GM18498 (cell line): ENCODE results near the gene SNAPC3.
"Not testable (repeated sequence)": the region's sequence is repeated elsewhere in the genome, so short reads cannot be mapped to it uniquely, and the experiment has no call there.

Source experiments
- ATAC-seq: cut with Tn5 transposase; IDR thresholded peaks from one replicate; pipeline ENCODE4 v1.9.1; 2021; ENCODE audit warnings: mild to moderate bottlenecking, moderate library complexity; ENCODE audit not compliant: unreplicated experiment

SNAPC3 gene

DNA sequence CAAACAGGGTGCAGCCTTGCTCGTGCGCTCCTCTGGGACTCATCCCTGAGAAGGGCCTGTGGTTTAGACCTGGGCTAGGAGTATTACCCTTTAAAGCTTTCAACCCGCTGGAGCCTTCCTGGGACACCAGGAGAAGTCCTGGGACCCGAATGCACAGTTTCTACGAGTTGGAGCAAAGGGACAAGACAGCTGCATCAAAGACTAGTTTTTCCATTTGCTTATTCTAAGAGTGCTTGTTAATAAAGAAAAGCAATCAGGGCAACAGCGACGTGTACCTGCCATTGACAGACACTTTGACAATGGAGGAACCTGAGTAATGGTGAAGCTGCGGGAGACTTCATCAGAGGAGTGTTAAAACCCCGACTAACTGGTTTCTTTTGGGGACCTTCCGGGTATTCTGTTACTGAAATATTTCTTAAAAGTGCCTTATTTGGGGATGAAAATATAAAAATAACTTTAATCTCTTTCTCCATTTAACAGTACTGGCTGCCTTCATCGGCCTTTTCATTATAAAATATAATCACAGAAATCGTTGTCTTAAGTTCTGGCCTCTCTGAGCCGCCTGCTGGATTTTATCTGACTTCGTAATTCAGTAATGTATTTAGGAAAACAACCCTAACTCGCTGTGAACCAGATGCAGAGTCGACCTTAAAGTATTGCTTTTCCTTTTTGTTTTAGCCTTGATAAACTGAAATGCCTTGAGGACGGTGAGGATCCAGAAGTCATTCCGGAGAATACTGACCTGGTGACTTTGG is 732 bp downstream of the SNAPC3 start:
- ATAC-seq = no peak

- peak; percentile 38 for ATAC-seq
Measured at GRCh38 chr9:15426019-15426418, 3.3 kb downstream of the SNAPC3 start.

DNA sequence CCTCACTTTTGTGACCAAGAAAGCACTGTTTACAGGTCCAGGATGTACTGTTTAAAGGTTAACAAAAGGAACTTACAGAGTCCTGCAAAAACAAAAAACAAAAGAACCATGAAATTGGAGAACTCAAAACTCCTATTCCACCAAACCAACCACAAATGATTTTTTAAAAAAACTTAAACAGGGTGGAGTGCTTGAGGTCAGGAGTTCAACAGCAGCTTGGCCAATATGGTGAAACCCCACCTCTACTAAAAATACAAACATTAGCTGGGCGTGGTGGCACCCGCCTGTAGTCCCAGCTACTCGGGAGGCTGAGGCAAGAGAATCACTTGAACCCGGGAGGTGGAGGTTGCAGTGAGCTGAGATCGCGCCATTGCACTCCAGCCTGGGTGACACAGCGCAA is 5.0 kb downstream of the SNAPC3 start:
- not testable (repeated sequence) for ATAC-seq

- no peak for ATAC-seq
Measured at GRCh38 chr9:15430920-15431844, 8.5 kb downstream of the SNAPC3 start.

GRCh38 chr9:15433191-15433590 is 10.5 kb downstream of the SNAPC3 start:
- ATAC-seq = no peak

DNA sequence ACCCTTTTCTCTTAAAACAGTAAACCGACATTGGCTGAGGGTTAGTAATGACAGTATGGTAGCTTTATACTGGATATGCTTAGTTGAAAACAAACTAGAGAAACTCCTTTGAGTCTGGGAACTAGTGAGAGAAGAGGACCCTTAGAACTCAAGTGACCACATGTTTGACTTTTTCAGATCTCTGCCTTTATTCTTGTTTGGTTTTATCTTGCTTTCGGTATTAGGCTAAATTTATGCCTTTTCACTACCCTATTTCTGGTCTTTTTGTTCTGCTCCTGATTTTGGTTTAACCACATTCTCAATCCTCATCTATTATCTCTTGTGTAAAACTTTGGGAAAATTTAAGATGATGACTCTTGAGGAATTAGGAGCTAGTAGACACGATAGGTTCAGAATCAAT is 11.0 kb downstream of the SNAPC3 start:
- ATAC-seq = peak; percentile 78

GRCh38 chr9:15438891-15439290 is 16.2 kb downstream of the SNAPC3 start:
- ATAC-seq = no peak

DNA sequence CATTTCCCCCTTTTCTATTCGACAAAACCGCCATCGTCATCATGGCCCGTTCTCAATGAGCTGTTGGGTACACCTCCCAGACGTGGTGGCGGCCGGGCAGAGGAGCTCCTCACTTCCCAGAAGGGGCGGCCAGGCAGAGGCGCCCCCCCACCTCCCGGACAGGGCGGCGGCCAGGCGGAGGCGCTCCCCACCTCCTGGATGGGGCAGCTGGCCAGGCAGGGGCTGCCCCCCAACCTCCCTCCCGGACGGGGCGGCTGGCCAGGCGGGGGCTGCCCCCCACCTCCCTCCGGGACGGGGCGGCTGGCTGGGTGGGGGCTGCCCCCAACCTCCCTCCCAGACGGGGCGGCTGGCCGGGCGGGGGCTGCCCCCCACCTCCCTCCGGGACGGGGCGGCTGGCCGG is 19.2 kb downstream of the SNAPC3 start:
- not testable (repeated sequence) for ATAC-seq

GRCh38 chr9:15442264-15442663 is 19.6 kb downstream of the SNAPC3 start:
- not testable (repeated sequence) for ATAC-seq

GRCh38 chr9:15444141-15444540 is 21.5 kb downstream of the SNAPC3 start:
- no peak for ATAC-seq

GRCh38 chr9:15453956-15454355 is 31.3 kb downstream of the SNAPC3 start:
- no peak for ATAC-seq

GRCh38 chr9:15461056-15461455 is 38.4 kb downstream of the SNAPC3 start:
- ATAC-seq = no peak

DNA sequence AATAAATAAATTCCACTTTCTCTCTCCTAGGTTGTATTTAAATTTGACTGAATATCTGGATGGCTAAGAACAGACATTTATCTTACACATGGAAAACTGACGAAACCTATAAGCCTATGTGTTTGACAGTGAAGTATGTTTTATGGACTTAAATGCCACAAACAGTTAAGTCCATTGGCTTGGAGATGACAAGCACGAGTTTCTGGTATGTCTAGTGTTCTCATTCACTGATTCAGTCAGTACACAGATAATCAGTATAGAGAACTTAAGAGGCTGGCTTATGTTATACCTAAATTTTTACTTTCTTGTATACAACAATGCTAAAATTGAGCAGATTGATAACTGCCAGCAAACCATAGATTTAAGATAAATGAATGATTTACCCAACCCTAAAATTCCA is 38.9 kb downstream of the SNAPC3 start:
- ATAC-seq = no peak

DNA sequence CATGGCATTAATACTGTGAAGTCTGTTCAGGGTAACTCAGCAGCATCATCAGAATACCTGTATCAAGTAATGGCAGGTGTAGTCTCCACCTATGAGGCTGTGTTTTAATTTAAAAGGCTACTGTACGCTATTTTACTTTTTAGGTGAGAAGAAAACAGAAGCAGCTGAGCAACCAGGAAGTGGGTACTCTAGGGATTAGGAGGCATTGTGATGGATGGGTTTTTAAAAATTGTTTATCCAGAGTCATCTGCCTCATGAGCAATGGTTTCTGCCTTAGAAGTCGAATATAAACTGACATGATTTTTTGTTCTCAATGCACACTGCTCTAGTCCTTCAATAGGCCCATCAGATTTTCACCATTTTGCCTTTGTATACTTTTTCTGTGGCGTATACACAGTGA is 45.5 kb downstream of the SNAPC3 start:
- no peak for ATAC-seq

DNA sequence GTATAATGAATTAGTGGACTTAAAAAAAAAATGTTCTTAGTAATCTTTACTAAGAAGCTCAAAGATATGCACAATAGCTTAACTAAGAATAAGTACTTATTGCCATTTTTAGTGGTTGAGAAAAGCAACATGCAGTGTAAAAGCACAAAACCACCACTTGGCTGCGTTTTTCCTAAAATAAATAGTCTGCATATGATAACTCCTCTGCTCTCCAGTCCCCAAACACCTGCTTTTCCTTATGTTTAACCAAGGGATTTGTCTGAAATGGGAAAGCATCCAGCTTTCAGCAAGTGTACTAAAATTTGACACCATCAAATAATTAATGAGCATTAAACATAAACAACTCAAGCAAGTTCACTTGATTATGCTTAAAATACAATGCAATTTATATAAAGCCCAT is 46.7 kb downstream of the SNAPC3 start:
- ATAC-seq = no peak

DNA sequence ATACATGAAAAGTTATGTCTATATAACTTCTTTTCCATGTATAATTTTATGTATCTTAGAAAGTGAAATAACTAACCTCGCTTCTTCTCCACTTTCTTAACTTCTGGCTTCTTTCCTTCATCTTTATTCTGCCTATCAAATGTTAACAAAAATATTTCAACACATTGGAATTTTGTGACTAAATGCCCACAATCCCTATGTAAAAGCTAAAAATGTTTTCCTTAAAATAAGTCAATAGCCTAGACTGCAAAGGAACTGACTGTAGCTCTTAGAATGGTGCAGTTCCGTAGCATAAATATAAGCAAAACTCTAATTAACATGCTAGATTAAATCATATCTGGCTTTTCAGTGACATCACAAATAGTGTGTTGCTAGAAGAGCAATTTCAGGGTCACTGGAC is 47.2 kb downstream of the SNAPC3 start:
- no peak for ATAC-seq

DNA sequence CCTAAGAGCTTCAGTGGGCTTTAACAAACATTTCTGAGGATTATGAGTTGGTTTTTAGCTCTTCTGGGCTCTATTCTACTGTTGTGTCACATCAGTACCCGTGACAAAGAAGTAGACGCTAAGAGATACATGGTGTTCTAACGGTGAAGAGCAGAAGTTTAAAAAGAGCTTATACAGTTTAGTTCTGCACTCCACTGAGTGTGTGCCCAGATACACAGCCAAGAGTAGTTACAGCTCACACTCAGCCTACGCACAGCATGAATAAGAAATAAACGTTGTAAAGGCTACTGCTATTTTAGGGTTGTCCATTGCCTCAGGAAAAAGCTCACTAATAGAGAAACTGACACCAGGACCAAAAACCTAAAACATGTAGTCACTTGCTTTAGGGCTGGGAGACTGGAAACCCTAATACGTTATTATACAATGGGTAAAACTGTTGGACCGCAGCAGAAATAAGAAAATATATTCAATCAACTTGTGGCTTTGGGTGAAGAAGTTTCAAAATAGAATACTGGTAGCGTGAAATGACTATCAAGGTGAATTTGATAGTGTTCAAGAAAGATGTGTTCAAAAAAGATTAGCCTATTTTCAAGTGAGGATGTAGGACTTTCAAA is 53.4 kb downstream of the SNAPC3 start:
- no peak for ATAC-seq

- no peak for ATAC-seq
Measured at GRCh38 chr9:15480028-15480427, 57.4 kb downstream of the SNAPC3 start.

DNA sequence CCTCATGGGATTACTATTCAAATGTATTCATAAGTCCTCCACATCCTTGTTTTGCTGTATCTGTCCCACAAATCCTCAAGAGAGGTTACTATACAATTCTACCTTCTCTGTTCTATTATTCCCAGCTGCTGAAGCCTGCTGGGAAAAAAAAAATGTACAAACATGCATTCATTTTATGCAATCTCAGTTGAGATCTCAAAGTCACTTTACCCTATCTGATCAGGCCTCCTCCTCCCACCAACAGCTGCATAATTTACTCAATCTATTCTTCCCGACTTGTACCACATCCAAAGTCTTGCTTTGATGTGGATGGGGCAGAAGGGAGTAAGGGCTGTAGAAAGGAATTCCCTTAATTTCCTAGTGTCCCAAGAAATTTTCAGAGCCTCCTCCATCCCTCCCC is 59.5 kb downstream of the SNAPC3 start:
- ATAC-seq = no peak

GRCh38 chr9:15484802-15485201 is 62.1 kb downstream of the SNAPC3 start:
- no peak for ATAC-seq

DNA sequence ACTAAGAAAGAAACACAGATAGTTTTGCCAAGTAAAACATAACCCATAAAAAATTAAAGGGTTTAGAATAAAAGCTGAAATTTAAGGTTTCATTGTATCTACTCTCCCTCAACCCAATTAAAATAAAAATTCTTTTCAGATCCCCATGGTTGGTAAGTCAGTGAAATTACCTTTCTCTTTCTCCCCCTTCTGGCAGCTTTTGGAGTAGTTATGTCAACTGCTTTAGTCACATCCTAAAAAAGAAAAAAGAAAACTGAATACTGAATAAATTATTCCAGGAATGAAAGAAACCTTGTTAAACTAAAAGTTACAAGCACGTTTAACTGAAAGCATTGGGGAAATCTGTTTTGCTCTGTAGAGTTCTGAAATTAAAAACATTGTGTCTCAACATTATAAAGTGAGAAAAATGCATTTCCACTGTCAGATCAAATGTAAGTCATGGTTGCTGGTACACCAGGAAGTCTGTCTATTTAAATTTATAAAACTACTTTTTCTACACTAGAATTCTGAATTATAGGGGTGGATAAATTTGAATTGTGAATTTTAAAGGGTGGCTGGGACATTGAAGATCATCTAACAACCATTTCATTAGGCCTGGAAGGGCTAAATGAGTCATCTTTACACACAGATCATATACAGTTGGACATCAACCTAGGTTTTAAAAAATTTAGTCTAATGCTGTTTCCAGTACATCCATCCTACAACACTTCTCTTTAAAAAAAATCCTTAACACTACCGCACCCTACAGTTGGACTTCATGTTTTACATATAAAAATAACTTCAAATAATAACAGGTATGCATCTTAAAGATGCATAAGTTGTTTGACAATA is 63.4 kb downstream of the SNAPC3 start:
- no peak for ATAC-seq
